Prostate gland (tissue), 2 donors: ENCODE measurements around the gene HOXD8.

Experiments
- POLR2A ChIP-seq: fragments of 450-650 bp; IDR thresholded peaks from one replicate; pipeline ENCODE4 v1.6.1; 2016; ENCODE audit warnings: antibody characterized with exemption, mild to moderate bottlenecking
- POLR2AphosphoS5 ChIP-seq: sonication (generic); formaldehyde crosslinking; IDR thresholded peaks from one replicate; pipeline ENCODE4 v1.6.1; 2017; ENCODE audit warnings: antibody characterized with exemption
- TF ChIP-seq, protein P1 (sequence below), 4 experiments: fragments of 200-600 bp in 2 of 4; fragments of 450-650 bp in 2 of 4; sonication (generic) in 2 of 4; IDR thresholded peaks; 1 replicate in 3 of 4; 2 replicates in 1 of 4; pipeline ENCODE4 v1.5.1; 2016 to 2019; ENCODE audit warnings: antibody characterized with exemption in 4 of 4, mild to moderate bottlenecking in 2 of 4, moderate library complexity in 2 of 4

DNA sequence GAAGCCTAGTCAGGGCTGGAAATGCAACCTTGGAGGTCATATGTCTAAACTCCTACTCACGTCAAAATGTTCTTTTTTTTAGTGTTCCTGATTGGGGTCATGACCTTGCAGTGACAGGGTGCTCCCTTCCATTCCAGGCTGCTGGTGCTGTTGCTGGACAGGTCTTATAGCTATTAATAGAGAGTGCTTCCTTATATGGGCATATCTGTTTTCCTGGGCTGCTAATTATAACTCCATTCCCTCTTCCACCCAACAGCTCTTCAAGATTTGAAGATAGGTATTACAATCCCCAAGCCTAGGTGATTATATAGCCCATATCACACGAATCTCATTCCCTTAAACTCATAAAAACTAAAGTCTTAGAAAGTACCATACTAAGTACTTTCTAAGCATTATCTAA lies 40.2 kb downstream of the HOXD8 start:
- TF ChIP-seq, protein P1, sequence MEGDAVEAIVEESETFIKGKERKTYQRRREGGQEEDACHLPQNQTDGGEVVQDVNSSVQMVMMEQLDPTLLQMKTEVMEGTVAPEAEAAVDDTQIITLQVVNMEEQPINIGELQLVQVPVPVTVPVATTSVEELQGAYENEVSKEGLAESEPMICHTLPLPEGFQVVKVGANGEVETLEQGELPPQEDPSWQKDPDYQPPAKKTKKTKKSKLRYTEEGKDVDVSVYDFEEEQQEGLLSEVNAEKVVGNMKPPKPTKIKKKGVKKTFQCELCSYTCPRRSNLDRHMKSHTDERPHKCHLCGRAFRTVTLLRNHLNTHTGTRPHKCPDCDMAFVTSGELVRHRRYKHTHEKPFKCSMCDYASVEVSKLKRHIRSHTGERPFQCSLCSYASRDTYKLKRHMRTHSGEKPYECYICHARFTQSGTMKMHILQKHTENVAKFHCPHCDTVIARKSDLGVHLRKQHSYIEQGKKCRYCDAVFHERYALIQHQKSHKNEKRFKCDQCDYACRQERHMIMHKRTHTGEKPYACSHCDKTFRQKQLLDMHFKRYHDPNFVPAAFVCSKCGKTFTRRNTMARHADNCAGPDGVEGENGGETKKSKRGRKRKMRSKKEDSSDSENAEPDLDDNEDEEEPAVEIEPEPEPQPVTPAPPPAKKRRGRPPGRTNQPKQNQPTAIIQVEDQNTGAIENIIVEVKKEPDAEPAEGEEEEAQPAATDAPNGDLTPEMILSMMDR (IDR thresholded peaks at IDR 0.05): no peak
- TF ChIP-seq POLR2A (no peak), POLR2AphosphoS5 (no peak)
